RPMI8226 (cell line): ENCODE data around the gene GMPPA.
A peak's percentile ranks its signal among the peaks of the same experiment; 100 is the strongest.

Source experiments
- DNase-seq: peaks from one replicate; pipeline ENCODE4 v3.0.0-alpha.2; 2015

GMPPA gene

DNA sequence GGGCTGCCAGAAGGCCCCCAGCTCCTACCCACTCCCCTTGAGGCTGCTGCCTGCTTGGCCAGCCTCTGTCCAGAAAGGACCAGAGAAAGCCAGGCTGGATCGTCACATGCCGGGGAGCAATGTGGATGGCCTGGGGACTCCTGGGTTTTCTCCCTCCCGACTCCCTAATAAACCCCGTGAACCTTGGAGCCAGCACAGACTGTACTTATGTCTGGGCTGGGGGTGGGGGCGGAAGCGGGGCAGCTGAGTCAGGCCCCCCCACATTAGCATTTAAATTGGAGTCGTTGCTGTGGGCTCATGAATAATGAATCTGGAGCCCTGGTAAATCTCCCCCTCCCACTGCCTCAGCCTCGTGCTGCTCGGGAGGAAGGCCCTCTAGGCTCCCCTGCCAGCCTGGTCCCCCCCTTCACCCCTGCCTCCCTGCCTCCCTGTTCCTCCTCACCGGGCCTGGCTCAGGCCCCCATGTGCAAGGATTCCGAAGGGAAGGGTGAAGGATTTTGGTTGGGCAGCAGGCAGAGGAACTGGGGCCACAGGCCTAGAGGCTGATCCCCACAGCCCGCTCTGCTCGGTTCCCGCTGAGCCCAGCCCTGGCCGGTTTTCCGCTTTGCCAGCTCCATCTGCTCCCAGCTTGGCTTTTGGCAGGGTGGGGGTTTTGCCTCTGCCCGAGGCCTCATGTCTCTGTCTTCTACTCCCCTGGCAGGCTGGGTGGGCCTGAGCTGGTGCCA, 8.3 kb downstream of the GMPPA start:
- no peak for DNase-seq

DNA sequence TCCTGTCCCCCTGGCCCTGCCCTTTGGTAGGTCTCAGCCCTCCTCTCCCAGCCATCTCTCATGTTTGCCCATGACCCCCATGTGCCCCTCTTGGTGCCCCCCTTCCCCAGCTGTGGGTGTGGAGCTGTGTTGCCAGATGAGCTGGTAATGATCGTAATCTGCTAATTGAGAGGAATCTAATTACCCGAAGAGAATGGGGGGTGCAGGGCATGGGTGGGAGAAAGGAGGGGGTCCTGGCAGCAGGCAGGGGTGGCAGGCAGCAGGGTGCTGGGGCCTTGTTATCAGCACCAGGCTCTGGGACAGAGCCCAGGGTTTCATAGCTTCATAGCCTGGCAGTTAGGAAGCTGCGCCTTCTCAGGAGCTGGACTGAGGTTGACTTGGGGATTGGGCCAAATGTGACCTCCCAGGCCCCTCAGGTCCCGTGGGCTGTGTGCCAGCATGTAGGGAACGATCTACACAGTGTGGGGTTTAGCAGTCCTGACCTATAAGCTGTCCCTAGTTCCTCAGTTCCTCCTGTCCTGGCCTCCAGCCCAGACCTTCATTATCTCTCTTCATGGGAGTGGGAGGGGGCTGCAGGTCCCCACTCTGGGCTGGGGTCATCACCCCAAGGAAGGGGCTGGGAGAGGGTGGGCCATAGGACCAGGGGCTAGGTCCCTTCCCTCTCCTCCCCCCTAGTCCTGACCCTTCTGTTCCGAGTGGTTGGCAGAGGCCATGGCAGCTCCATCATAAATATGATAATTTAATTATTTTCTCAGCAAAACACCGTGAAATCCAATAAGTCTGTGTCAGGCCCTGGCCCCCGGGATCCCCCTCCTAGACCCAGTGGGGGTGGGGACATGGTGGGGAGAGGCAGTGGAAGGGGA, 9.1 kb downstream of the GMPPA start:
- no peak for DNase-seq

- DNase-seq: no peak
Measured at GRCh38 chr2:219508444-219508734, 9.7 kb downstream of the GMPPA start.

GRCh38 chr2:219508971-219509779, 10.5 kb downstream of the GMPPA start:
- no peak for DNase-seq

- DNase-seq: peak; percentile 51
Measured at GRCh38 chr2:219509780-219510511, 11.3 kb downstream of the GMPPA start.

DNA sequence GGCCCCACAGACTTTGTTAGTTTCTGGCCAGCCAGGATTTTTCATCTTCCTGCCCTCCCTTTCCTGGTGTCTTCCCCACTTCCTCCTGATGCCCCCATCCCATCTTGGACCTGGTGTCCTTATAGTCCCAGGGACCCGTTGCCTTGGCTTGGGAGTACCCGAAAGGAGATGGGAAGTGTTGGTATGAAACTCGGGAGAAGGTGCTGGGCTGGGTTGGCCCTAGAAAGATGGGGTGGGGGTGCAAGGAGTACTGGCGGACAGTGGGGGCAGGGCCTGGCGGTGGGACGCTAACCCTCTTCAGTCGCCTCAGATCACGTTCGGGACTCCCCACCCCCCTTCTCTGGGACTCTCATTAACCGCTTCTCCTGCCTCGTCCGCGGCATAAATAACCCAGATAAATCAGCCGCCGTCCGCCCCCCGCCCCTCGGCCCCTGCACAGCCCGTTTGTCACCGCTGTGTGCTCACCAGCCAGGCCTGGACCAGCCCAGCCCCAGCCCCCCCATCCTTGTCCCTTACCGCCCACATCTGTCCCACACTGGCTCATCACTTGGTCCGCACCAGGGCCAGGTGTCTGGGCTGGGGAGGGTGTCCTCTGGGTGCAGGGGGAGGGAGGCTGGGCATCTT, 11.9 kb downstream of the GMPPA start:
- DNase-seq: no peak

DNA sequence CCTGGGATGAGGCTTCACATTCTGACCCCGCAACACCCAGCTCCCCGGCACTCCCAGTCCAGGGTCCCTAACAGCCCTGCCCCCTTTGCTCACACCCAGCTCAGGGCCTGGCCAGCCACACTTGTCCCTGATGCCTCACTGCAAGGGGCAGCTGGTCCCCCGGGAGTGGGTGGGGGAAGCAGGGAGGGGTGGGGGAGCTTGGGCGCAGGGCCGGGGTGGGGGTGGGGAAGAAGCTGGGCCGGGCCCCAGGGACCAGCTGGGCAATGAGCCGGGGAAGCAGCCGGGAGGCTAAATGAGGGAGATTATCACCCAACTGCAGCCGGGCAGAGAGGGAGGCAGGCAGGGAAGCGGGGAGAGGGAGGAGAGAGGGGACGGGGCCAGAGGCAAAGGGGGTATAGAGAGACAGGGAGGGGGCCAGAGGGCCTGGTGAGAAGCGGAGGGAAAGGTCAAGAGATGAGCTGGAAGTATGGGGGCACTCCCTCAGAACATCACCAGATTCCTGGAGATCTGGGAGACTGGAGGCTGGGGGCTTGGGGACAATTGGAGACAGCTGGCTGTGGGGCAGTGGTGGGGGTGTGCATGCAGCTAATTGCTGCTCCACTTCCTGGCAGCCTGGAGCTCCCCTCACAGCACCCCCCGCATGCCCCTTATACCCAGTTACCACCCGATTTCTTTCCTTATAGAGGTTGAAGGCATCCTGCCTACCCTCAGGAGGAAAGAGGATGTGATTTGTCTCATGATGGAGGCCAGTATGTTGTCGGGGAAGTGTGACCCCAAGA, 13.0 kb downstream of the GMPPA start:
- DNase-seq: no peak

- DNase-seq: no peak
Measured at GRCh38 chr2:219512524-219513216, 14.0 kb downstream of the GMPPA start.

DNA sequence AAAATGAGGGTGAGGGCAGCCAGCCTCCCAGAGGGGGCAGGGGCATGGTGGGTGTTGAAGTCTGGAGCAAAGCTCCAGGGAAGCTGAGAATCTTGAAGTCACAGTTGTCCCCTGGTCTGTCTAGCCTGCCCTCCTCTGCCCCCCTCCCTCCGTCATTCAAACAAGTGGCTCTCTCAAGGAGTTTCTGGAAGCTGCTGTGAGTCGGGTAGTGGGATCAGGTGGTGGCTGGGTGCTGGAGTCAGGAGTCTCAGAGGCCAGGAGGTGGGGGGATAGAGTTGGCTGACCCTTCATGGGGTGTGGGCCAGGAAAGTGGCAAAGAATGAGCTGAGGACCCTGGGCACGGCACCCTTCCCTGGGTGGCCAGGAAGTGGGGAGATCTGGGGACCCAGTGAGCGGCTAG, 15.1 kb downstream of the GMPPA start:
- DNase-seq: no peak

DNA sequence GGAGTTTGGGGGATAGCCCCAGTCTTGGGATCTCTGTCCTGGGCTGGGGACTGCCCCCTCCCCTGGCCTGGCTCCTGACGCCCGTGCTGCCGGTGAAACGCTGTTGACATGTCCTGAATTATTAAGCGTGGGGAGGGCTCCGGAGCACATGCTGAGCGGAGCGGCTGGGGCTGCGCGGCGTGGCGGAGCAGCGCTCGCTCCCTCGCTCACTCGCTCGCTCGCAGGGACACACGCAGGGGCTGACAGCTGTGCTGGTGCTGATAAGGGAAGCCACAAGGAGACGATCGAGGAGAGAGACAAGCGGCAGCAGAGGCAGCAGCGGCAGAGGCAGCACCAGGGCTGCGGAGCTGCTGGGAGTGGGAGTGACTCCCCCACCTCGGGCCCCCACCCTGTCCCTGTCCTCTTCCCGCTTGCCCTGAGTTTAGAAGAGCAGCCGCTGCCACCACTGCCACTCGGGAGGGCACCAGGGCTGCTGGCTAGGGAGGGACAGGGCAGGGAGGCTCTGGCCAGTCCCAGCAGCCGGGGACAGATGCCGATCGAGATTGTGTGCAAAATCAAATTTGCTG, 15.6 kb downstream of the GMPPA start, which contains the start of gene ASIC4:
TSS of gene ASIC4 (plus strand) at position 287 of the 566 bp plus-strand sequence. CDS start at position 530, 243 bp downstream.
- DNase-seq: no peak

DNA sequence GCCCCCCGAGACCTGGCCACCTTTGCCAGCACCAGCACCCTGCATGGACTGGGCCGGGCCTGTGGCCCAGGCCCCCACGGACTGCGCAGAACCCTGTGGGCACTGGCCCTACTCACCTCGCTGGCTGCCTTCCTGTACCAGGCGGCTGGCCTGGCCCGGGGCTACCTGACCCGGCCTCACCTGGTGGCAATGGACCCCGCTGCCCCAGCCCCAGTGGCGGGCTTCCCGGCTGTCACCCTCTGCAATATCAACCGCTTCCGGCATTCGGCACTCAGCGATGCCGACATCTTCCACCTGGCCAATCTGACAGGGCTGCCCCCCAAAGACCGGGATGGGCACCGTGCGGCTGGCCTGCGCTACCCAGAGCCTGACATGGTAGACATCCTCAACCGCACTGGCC, 16.1 kb downstream of the GMPPA start:
- no peak for DNase-seq

DNA sequence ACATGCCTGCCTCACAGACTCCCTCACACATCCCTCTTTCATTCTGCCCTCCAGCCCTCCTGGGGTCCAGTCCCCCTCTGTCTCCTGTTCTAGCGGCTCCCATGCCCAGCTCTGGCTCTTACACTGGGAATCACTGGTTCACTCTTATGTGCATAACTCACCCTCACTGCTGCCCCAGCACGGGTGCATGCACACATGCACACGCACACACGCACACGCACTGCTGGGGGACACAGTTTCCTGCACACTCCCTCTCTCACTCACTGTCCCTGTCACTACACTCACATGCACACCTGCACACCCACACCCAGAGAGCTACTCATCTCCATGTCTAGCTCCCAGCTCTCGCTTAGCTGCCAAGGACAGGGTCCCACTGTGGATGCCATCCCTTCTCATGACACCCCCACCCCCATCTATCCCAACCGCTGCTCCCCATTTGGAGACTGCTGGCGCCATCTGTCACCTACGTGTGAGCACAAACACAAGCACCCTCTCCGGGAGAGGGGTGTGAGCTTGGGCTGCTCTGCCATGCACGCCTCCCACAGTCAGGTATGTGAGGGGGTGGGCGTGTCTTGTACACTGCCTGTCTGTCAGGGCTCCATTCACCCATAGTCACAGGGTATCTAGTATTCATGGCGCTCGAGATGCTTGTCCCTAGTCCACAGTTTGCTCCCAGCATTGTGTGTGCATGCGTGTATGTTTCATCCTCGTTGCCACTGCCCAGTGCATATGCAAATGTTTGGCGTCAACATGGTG, 17.4 kb downstream of the GMPPA start:
- DNase-seq: no peak

GRCh38 chr2:219516888-219517287, 18.2 kb downstream of the GMPPA start:
- no peak for DNase-seq

GRCh38 chr2:219517954-219518778, 19.5 kb downstream of the GMPPA start:
- no peak for DNase-seq

GRCh38 chr2:219519526-219519916, 20.8 kb downstream of the GMPPA start:
- no peak for DNase-seq

DNA sequence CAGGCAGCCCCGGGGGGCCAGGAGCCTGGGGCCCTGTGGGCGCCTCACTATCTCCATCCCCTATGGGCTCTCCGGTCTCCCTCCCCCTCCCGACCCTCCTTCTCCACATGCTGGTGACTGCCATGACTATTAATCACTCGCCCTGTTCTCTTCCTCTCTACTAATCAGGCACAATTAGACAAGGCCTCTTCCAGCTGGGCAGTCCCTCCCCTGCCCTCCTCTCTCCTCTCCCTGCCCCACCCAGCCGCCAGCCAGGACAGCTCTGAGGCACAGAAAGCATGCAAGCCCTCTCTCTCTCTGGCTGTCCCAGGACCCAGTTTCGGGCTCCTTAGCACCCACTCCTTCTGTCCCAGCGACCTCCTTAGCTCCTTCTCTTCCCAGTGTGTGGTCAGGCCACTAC, 21.4 kb downstream of the GMPPA start:
- DNase-seq: no peak

GRCh38 chr2:219521066-219521880, 22.6 kb downstream of the GMPPA start:
- no peak for DNase-seq
